GM21576 (cell line): ENCODE data around the gene CFB.
"Not testable (repeated sequence)": the region's sequence is repeated elsewhere in the genome, so short reads cannot be mapped to it uniquely, and the experiment has no call there.

Experiments
- ATAC-seq: cut with Tn5 transposase; IDR thresholded peaks from one replicate; pipeline ENCODE4 v1.9.1; 2021; ENCODE audit warnings: mild to moderate bottlenecking, moderate library complexity; ENCODE audit not compliant: unreplicated experiment

The CFB gene

GRCh38 chr6:31969712-31970603, 24.1 kb downstream of the CFB start:
- no peak for ATAC-seq

GRCh38 chr6:31970604-31971271, 24.8 kb downstream of the CFB start:
- ATAC-seq, result no peak

GRCh38 chr6:31971279-31971992, 25.5 kb downstream of the CFB start:
- ATAC-seq, result no peak

- ATAC-seq, result peak; percentile 75
Measured at GRCh38 chr6:31971993-31972708, 26.3 kb downstream of the CFB start, which contains the start of gene DXO. TSS of gene DXO (minus strand) at chr6:31972138. CDS start at chr6:31971675, 463 bp downstream.

GRCh38 chr6:31972709-31973350, 26.9 kb downstream of the CFB start:
- ATAC-seq, result no peak

GRCh38 chr6:31976065-31976464, 30.2 kb downstream of the CFB start:
- not testable (repeated sequence) for ATAC-seq

GRCh38 chr6:31977816-31978431, 32.0 kb downstream of the CFB start:
- ATAC-seq, result no peak

- ATAC-seq, result no peak
Measured at GRCh38 chr6:31978831-31979230, 32.9 kb downstream of the CFB start.

- no peak for ATAC-seq
Measured at GRCh38 chr6:31979238-31979898, 33.5 kb downstream of the CFB start.

GRCh38 chr6:31980195-31980876, 34.4 kb downstream of the CFB start:
- not testable (repeated sequence) for ATAC-seq

GRCh38 chr6:31980998-31981397, 35.1 kb downstream of the CFB start:
- ATAC-seq, result not testable (repeated sequence)

GRCh38 chr6:31981744-31982143, 35.8 kb downstream of the CFB start, which contains the start of gene C4A:
TSS of gene C4A (plus strand) at chr6:31982057. CDS start at chr6:31982108, 51 bp downstream.
- not testable (repeated sequence) for ATAC-seq

- not testable (repeated sequence) for ATAC-seq
Measured at GRCh38 chr6:31989363-31989762, 43.5 kb downstream of the CFB start.

- not testable (repeated sequence) for ATAC-seq
Measured at GRCh38 chr6:31994421-31994820, 48.5 kb downstream of the CFB start.

- ATAC-seq, result not testable (repeated sequence)
Measured at GRCh38 chr6:31996385-31996784, 50.5 kb downstream of the CFB start.
